ENCODE measurements around the gene FREM2. TPM values are rescaled to one million over a fixed set of nuclear protein-coding genes. Genes with fewer than 3 reads are reported as not detected.
A peak's percentile ranks its signal among the peaks of the same experiment; 100 is the strongest.

Gene FREM2
- total RNA-seq, 1 donor from 2014 or later: 14.5 TPM

GRCh38 chr13:38693641-38694040 is 6.8 kb downstream of the FREM2 start:
- Histone ChIP-seq H3K9me3 (no peaks in the 10 kb centered on the region), H3K27me3 (ENCODE audit: low read depth) (peaks cover 3% of the 10 kb centered on the region), H3K36me3 (no peaks in the 10 kb centered on the region), H3K4me3 (no peak overlapping the region), H3K27ac (no peak overlapping the region), H3K4me1 (no peaks in the 10 kb centered on the region)
- no peak for DNase-seq
- TF ChIP-seq CTCF (IDR thresholded peaks at IDR 0.05): no peak
- intact Hi-C loops (cut with DNase I): no loop called here
- peak; percentile 67 to 74 for ATAC-seq

GRCh38 chr13:38697197-38697596 is 10.3 kb downstream of the FREM2 start:
- no peak for DNase-seq
- no peaks in the 10 kb centered on the region for H3K4me1 ChIP-seq
- H3K27ac ChIP-seq: no peak overlapping the region
- no peaks in the 10 kb centered on the region for H3K9me3 ChIP-seq
- ATAC-seq: no peak
- intact Hi-C loops (cut with DNase I): no loop called here
- H3K27me3 ChIP-seq (ENCODE audit: low read depth): no peaks in the 10 kb centered on the region
- no peak overlapping the region for H3K4me3 ChIP-seq
- TF ChIP-seq CTCF (IDR thresholded peaks at IDR 0.05): no peak
- H3K36me3 ChIP-seq: no peaks in the 10 kb centered on the region

DNA sequence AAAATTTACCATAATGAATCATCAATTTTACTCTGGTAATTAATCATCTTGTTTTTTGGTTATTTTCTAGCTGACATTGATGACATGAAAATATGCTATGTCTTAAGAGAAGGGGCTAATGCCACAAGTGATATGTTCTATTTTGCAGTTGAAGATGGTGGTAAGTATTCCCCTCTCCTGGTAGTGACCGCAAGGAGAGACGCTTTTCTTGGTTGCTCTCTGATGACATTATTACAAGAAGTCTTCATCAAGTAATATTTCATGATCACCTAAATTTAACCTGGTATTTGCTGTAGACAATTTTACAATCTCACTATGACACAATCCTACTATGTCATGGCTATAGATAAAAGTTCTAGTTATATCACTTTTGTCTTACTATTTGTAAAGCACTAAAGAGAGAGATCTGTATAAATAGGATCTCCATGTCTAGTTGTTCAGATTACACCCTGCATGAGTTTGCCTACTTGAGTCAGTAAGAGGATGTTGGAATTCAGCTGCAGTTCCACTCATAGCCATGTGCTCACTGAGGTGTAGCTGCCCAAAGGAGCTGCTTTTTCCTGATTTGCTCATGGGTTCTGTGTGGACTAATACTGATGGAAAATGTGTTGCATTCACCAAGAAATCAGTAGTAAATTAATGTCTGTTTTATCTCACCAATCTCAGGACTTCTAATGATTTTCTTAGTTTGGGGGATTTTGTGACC is 10.9 kb downstream of the FREM2 start:
- no peak for TF ChIP-seq CTCF (IDR thresholded peaks at IDR 0.05)
- Histone ChIP-seq H3K9me3 (no peaks in the 10 kb centered on the region), H3K27me3 (ENCODE audit: low read depth) (no peaks in the 10 kb centered on the region), H3K27ac (no peak overlapping the region), H3K4me3 (no peak overlapping the region), H3K4me1 (no peaks in the 10 kb centered on the region), H3K36me3 (no peaks in the 10 kb centered on the region)
- no peak for DNase-seq
- intact Hi-C loops (cut with DNase I): no loop called here
- peak; percentile 83 to 87 for ATAC-seq

DNA sequence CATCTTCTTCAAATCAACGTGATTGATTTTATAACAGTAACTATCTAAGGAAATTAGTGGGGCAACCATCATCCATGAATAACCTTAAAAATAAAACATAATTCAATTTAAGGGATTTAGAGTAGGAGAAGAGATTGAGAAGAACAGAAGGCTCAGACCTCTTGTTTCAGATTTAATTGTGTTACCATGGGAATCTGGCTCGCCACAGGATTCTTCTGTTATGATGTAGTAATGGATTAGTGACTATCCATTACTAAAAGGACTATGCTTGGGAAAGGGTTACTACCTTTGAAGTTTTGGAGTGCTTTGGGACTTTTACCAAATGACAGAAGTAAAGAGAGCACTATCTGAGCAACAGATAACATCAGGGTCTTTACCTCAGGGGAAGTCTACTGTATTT is 13.2 kb downstream of the FREM2 start:
- Histone ChIP-seq H3K4me1 (no peaks in the 10 kb centered on the region), H3K4me3 (no peak overlapping the region), H3K36me3 (no peaks in the 10 kb centered on the region), H3K27me3 (ENCODE audit: low read depth) (no peaks in the 10 kb centered on the region), H3K9me3 (no peaks in the 10 kb centered on the region), H3K27ac (no peak overlapping the region)
- no peak for TF ChIP-seq CTCF (IDR thresholded peaks at IDR 0.05)
- DNase-seq: no peak
- intact Hi-C loops (cut with DNase I): no loop called here
- no peak for ATAC-seq

DNA sequence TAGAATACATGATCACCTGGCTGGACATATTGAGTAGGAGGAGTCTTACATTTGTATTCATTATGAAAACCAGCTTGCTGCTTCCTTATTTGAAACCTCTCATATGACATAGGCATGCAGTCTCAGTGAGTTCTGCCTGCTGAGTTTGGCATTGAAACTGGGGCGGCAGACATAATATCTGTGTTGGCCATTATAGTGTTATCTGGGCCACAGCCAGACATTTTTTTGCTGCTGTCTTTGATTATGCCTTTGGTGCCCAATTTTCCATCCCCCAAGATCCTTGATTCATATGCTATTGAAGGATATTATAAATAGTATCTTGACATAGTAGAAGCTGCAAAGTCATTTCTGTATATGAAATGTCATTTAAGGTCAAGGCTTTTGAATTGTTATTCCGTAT is 15.8 kb downstream of the FREM2 start:
- TF ChIP-seq CTCF (IDR thresholded peaks at IDR 0.05): no peak
- H3K4me3 ChIP-seq: no peak overlapping the region
- H3K9me3 ChIP-seq: no peaks in the 10 kb centered on the region
- no peak overlapping the region for H3K27ac ChIP-seq
- ATAC-seq (no peak), DNase-seq (no peak)
- intact Hi-C loops (cut with DNase I): no loop called here
- H3K27me3 ChIP-seq (ENCODE audit: low read depth): no peaks in the 10 kb centered on the region
- H3K4me1 ChIP-seq: no peaks in the 10 kb centered on the region
- H3K36me3 ChIP-seq: no peaks in the 10 kb centered on the region
